ENCODE data around the gene FAIM2. TPM values are rescaled to one million over a fixed set of nuclear protein-coding genes. Genes with fewer than 3 reads are reported as not detected.

FAIM2 gene
- total and polyA plus RNA-seq, 10 of the 15 experiments (the other 5 are each of a cell fraction or from before 2014, with no cell fraction given) = not detected

DNA sequence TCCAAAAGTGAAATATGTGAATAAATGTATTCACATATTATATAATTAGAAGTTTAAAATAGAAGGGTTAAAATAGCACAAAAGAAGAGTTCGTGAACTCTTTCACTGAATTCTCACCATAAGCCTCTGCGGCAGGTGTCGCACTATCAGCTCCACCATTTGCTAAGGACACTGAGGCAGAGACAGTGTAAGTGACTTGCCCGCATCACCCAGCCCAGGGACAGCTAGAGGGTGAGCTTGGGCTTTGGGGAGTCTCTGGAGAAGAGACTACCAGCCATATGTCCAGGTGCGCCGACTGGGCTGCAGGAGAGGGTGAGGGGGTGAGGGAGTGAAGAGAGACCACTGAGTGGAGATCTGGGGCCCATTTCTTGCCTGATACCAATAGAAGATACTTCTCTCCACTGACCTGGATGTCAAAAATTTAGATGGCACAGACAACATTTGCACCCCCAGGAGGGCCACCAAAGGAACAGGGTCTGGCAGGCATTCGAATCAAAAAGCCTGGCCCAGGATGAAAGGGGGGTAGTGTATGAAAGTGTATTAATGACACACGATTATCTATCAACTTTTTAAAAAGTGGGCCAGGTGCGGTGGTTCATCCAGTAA lies 28.5 kb downstream of the FAIM2 start (continued):
- TF ChIP-seq, protein P1, sequence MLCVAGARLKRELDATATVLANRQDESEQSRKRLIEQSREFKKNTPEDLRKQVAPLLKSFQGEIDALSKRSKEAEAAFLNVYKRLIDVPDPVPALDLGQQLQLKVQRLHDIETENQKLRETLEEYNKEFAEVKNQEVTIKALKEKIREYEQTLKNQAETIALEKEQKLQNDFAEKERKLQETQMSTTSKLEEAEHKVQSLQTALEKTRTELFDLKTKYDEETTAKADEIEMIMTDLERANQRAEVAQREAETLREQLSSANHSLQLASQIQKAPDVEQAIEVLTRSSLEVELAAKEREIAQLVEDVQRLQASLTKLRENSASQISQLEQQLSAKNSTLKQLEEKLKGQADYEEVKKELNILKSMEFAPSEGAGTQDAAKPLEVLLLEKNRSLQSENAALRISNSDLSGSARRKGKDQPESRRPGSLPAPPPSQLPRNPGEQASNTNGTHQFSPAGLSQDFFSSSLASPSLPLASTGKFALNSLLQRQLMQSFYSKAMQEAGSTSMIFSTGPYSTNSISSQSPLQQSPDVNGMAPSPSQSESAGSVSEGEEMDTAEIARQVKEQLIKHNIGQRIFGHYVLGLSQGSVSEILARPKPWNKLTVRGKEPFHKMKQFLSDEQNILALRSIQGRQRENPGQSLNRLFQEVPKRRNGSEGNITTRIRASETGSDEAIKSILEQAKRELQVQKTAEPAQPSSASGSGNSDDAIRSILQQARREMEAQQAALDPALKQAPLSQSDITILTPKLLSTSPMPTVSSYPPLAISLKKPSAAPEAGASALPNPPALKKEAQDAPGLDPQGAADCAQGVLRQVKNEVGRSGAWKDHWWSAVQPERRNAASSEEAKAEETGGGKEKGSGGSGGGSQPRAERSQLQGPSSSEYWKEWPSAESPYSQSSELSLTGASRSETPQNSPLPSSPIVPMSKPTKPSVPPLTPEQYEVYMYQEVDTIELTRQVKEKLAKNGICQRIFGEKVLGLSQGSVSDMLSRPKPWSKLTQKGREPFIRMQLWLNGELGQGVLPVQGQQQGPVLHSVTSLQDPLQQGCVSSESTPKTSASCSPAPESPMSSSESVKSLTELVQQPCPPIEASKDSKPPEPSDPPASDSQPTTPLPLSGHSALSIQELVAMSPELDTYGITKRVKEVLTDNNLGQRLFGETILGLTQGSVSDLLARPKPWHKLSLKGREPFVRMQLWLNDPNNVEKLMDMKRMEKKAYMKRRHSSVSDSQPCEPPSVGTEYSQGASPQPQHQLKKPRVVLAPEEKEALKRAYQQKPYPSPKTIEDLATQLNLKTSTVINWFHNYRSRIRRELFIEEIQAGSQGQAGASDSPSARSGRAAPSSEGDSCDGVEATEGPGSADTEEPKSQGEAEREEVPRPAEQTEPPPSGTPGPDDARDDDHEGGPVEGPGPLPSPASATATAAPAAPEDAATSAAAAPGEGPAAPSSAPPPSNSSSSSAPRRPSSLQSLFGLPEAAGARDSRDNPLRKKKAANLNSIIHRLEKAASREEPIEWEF (IDR thresholded peaks at IDR 0.05; ENCODE audit: insufficient replicate concordance, low read depth, low read length) = no peak
- no peak for TF ChIP-seq KAT2A (conservative IDR thresholded peaks at IDR 0.05; ENCODE audit: control insufficient read depth, low read depth, low read length)
- TF ChIP-seq GABPA (IDR thresholded peaks at IDR 0.05; ENCODE audit: low read depth) = no peak
- TF ChIP-seq NR2F1 (conservative IDR thresholded peaks at IDR 0.05) = no peak
- TF ChIP-seq CREB1 (IDR thresholded peaks at IDR 0.05; ENCODE audit: low read depth) = no peak

DNA sequence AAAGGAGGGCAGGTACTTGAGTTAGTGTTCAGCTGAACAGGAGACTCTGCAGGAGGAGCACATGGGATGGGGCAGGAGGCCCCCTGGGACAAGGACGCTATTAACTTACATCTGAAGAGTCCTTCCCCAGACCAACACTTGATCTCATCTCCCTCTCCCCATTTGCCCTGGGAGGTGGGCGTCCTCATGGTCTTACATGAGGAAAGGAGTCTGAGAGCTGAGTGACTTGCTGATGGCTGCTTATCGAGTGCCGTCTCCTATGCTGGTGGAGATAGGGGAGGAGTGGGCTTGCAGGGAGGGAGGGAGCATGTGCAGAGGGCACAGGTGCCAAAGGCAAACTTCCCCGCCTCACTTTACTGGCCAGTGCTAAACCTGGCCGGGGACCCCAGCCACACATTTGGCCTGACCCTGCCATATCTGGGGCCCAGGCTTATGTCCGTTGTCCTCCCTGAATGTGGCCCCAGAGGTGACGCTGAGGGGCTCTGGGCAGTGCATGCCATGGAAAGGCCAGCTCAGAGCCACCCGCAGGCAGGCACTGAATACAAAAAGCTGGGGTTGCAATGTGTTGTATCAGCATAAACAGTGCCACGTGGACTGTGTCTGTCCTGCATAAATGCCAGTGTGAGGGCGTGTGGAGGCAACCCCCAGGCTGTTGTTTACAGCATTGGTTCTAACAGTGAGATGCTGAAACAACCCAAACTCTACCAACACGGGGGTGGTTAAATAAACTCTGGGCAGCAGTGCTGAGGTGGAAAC lies 29.4 kb downstream of the FAIM2 start:
- no peaks in the 10 kb centered on the region; a peak in 1 of 4 replicates for H3K27me3 ChIP-seq (replicated peaks in 1 of 2; ENCODE audit: control insufficient read depth in 2 of 2, insufficient read depth in 2 of 2, low read length in 1 of 2)
- H3K4me3 ChIP-seq = no peak overlapping the region
- in situ Hi-C loops (cut with MboI) (no loop called here), intact Hi-C loops (cut with micrococcal nuclease; ENCODE audit: unreplicated experiment) (no loop called here)
- H3K4me1 ChIP-seq (ENCODE audit: control insufficient read depth, insufficient read depth, low read length) = no peaks in the 10 kb centered on the region
- WGBS (ENCODE audit: insufficient coverage, insufficient replicate concordance, low lambda C conversion rate, missing lambda C conversion rate) = 33% methylated on average over 12 of the region's 12 CpGs
- SMC1A ChIA-PET (ENCODE audit: uncharacterized antibody, unreplicated experiment) = no interaction called here
- FAIRE-seq (no peak), DNase-seq (ENCODE audit: low read depth, low spot score) (no peak), ATAC-seq (no peak)
- no peaks in the 10 kb centered on the region for H3K9me3 ChIP-seq (replicated peaks; ENCODE audit: control insufficient read depth, insufficient read depth, low read length)
- no TSS peak for BruUV-seq (replicated peaks)
- no peak overlapping the region for H3K4me2 ChIP-seq (ENCODE audit: control insufficient read depth, insufficient read depth)
- RAD21 ChIA-PET (ENCODE audit: unreplicated experiment) = no interaction called here
- no peak overlapping the region for H3K9ac ChIP-seq (ENCODE audit: control insufficient read depth, insufficient read depth, low read length)
- no peak overlapping the region for H3K27ac ChIP-seq (ENCODE audit: control insufficient read depth, insufficient read depth)
- CTCF ChIA-PET = no interaction called here
- H4K20me1 ChIP-seq (ENCODE audit: control insufficient read depth, insufficient read depth) = no peaks in the 10 kb centered on the region
- H3K36me3 ChIP-seq (ENCODE audit: control insufficient read depth in 2 of 2, insufficient read depth in 2 of 2, low read length in 1 of 2) = no peaks in the 10 kb centered on the region
- no peak overlapping the region for H2AFZ ChIP-seq (ENCODE audit: control insufficient read depth, low read depth, low read length)
- POLR2A ChIA-PET = interaction anchor here (0.5 kb wide), 1 partner anchor 28 kb away, joined by 3 read pairs; no protein-coding TSS in a partner anchor
- no peaks in the 10 kb centered on the region for H3K79me2 ChIP-seq (ENCODE audit: control insufficient read depth, insufficient read depth, low read length)
- TF ChIP-seq, protein P2, sequence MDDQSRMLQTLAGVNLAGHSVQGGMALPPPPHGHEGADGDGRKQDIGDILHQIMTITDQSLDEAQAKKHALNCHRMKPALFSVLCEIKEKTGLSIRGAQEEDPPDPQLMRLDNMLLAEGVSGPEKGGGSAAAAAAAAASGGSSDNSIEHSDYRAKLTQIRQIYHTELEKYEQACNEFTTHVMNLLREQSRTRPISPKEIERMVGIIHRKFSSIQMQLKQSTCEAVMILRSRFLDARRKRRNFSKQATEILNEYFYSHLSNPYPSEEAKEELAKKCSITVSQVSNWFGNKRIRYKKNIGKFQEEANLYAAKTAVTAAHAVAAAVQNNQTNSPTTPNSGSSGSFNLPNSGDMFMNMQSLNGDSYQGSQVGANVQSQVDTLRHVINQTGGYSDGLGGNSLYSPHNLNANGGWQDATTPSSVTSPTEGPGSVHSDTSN (IDR thresholded peaks at IDR 0.05; ENCODE audit: insufficient replicate concordance, low read depth, low read length) = no peak
- no peak for TF ChIP-seq MEF2B (IDR thresholded peaks at IDR 0.05; ENCODE audit: partially characterized antibody, poor library complexity, severe bottlenecking)
- TF ChIP-seq, protein P3, sequence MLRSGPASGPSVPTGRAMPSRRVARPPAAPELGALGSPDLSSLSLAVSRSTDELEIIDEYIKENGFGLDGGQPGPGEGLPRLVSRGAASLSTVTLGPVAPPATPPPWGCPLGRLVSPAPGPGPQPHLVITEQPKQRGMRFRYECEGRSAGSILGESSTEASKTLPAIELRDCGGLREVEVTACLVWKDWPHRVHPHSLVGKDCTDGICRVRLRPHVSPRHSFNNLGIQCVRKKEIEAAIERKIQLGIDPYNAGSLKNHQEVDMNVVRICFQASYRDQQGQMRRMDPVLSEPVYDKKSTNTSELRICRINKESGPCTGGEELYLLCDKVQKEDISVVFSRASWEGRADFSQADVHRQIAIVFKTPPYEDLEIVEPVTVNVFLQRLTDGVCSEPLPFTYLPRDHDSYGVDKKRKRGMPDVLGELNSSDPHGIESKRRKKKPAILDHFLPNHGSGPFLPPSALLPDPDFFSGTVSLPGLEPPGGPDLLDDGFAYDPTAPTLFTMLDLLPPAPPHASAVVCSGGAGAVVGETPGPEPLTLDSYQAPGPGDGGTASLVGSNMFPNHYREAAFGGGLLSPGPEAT (IDR thresholded peaks at IDR 0.05; ENCODE audit: low read depth) = no peak
- no peak for TF ChIP-seq ZNF207 (IDR thresholded peaks at IDR 0.05; ENCODE audit: borderline replicate concordance)
- no peak for TF ChIP-seq TCF7 (IDR thresholded peaks at IDR 0.05; ENCODE audit: borderline replicate concordance)
- TF ChIP-seq SIN3A (IDR thresholded peaks at IDR 0.05; ENCODE audit: low read depth, low read length) = no peak
- TF ChIP-seq SUZ12 (IDR thresholded peaks at IDR 0.05; ENCODE audit: unreplicated experiment) = no peak
- no peak for TF ChIP-seq POLR2AphosphoS5 (IDR thresholded peaks at IDR 0.05; ENCODE audit: low read length)
- no peak for TF ChIP-seq ZNF217 (IDR thresholded peaks at IDR 0.05)

Measured in GM12878 (cell line).